ENCODE measurements around the gene AGBL4. TPM values are rescaled to one million over a fixed set of nuclear protein-coding genes. Genes with fewer than 3 reads are reported as not detected.

Gene AGBL4
- total RNA-seq, 2 donors from 2014 or later: 0.40 to 5.5 TPM

DNA sequence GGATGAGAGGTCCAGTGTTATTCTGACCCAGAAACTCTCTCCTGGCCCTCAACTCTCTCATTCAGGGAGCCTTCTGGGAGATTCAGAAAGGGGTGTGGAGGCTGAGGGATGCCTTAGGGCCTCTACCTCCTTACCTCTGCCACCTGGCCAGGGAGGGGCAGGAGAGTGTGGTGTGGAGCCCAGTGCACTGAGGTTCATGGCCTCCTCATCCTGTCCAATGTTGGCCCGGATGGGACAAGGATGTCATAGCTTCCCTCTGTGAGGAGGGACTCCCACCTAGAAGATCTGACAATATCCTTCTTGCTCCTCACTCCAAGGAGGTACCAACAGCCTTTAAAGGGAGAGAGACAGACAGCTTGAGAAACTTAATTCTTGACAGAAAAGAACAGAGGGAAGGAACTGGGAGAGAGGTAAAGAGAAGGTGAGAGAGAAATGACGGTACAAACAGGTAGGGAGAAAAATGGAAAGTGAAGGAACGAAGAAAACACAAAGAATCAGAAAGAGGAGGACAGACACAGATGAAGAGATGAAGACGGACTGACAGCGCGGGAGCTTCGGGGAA is 1247.8 kb downstream of the AGBL4 start:
- H3K4me1 Mint-ChIP-seq: peaks cover 4% of the 10 kb centered on the region
- Histone ChIP-seq H3K9me3 (ENCODE audit: control insufficient read depth, low read length) (no peaks in the 10 kb centered on the region), H3K36me3 (ENCODE audit: control insufficient read depth, insufficient read depth, low read length) (no peaks in the 10 kb centered on the region), H3K27me3 (ENCODE audit: control insufficient read depth, insufficient read depth, low read length, poor library complexity, severe bottlenecking) (peaks cover 20% of the 10 kb centered on the region), H3K4me3 (ENCODE audit: low read length) (peak overlapping the region; percentile 93), H3K27ac (ENCODE audit: low read depth, low read length) (no peak overlapping the region), H3K9ac (ENCODE audit: extremely low read depth, low read length, poor library complexity, severe bottlenecking) (peak overlapping the region; percentile 68), H3K4me1 (ENCODE audit: control insufficient read depth, insufficient read depth, low read length) (peaks cover 5% of the 10 kb centered on the region)
- H3K27ac Mint-ChIP-seq: no peak overlapping the region
- no peaks in the 10 kb centered on the region for H3K9me3 Mint-ChIP-seq
- peak overlapping the region; percentile 79 for H3K4me3 Mint-ChIP-seq
- peaks cover 14% of the 10 kb centered on the region for H3K27me3 Mint-ChIP-seq (ENCODE audit: insufficient read depth)
- 2 to 11% methylated on average over 6 to 7 of the region's 7 CpGs for WGBS, 2 experiments (ENCODE audit: insufficient coverage in 1 of 2, insufficient read length in 1 of 2)
- DNase-seq: peak; percentile 50
- TF ChIP-seq, protein P1, sequence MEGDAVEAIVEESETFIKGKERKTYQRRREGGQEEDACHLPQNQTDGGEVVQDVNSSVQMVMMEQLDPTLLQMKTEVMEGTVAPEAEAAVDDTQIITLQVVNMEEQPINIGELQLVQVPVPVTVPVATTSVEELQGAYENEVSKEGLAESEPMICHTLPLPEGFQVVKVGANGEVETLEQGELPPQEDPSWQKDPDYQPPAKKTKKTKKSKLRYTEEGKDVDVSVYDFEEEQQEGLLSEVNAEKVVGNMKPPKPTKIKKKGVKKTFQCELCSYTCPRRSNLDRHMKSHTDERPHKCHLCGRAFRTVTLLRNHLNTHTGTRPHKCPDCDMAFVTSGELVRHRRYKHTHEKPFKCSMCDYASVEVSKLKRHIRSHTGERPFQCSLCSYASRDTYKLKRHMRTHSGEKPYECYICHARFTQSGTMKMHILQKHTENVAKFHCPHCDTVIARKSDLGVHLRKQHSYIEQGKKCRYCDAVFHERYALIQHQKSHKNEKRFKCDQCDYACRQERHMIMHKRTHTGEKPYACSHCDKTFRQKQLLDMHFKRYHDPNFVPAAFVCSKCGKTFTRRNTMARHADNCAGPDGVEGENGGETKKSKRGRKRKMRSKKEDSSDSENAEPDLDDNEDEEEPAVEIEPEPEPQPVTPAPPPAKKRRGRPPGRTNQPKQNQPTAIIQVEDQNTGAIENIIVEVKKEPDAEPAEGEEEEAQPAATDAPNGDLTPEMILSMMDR (conservative IDR thresholded peaks at IDR 0.05): no peak
- peaks cover 2% of the 10 kb centered on the region for H3K36me3 Mint-ChIP-seq (ENCODE audit: low read depth)

DNA sequence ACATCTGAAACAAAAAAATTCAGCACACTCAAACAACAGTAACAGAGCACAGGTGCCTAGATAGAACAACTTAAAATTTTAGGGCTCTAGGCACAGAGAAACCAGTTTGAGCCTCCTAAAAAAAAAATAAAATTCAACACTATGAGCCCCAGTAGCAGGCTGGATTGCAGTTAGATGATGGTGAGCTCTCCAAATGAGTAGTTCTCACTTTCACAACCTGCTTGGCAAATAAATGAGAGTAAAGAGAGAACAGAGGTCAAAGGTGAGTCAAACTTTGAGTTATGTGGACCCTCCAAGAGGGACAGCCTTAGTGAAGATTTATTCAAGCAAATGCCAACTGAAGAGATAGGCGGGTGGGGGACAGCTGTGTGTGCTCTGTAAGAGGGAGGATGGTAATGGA is 1250.6 kb downstream of the AGBL4 start:
- Histone ChIP-seq H3K4me3 (ENCODE audit: low read length) (no peak overlapping the region), H3K4me1 (ENCODE audit: control insufficient read depth, insufficient read depth, low read length) (peaks cover 5% of the 10 kb centered on the region), H3K9me3 (ENCODE audit: control insufficient read depth, low read length) (no peaks in the 10 kb centered on the region), H3K36me3 (ENCODE audit: control insufficient read depth, insufficient read depth, low read length) (no peaks in the 10 kb centered on the region), H3K27me3 (ENCODE audit: control insufficient read depth, insufficient read depth, low read length, poor library complexity, severe bottlenecking) (peaks cover 8% of the 10 kb centered on the region), H3K9ac (ENCODE audit: extremely low read depth, low read length, poor library complexity, severe bottlenecking) (no peak overlapping the region), H3K27ac (ENCODE audit: low read depth, low read length) (no peak overlapping the region)
- WGBS, 2 experiments (ENCODE audit: insufficient coverage in 1 of 2, insufficient read length in 1 of 2): 85% methylated on average over 1 of the region's 1 CpG; no CpG with 5 or more reads in 1 of the 2 experiments
- H3K9me3 Mint-ChIP-seq: no peaks in the 10 kb centered on the region
- no peak for DNase-seq
- H3K27me3 Mint-ChIP-seq (ENCODE audit: insufficient read depth): peaks cover 3% of the 10 kb centered on the region
- peaks cover 4% of the 10 kb centered on the region for H3K4me1 Mint-ChIP-seq
- TF ChIP-seq, protein P1 (conservative IDR thresholded peaks at IDR 0.05): no peak
- H3K4me3 Mint-ChIP-seq: no peak overlapping the region
- H3K36me3 Mint-ChIP-seq (ENCODE audit: low read depth): peaks cover 2% of the 10 kb centered on the region
- H3K27ac Mint-ChIP-seq: no peak overlapping the region

DNA sequence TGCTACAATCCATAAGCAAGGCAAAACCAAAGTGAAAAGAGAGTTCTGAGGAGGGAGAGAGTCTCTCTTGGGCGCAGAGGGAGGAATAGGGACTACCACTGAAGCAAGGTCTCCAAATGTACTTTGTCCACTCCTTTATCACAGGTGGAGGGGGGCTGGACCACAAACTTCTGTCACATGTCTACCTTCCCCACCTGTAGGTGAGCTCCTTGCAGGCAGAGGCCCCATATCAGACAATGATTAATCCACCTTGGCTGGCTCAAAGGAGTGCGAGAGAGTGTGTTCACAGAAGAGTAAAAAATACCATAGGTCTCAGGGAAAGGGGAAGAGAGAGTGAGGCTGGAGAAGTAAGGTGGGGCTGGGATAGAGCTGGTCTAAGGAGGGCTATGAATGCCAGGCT is 1251.5 kb downstream of the AGBL4 start:
- TF ChIP-seq, protein P1 (conservative IDR thresholded peaks at IDR 0.05): no peak
- Mint-ChIP-seq H3K9me3 (no peaks in the 10 kb centered on the region), H3K27ac (no peak overlapping the region), H3K36me3 (ENCODE audit: low read depth) (peaks cover 2% of the 10 kb centered on the region), H3K4me3 (no peak overlapping the region), H3K4me1 (peaks cover 4% of the 10 kb centered on the region), H3K27me3 (ENCODE audit: insufficient read depth) (peaks cover 3% of the 10 kb centered on the region)
- Histone ChIP-seq H3K4me1 (ENCODE audit: control insufficient read depth, insufficient read depth, low read length) (peaks cover 5% of the 10 kb centered on the region), H3K36me3 (ENCODE audit: control insufficient read depth, insufficient read depth, low read length) (no peaks in the 10 kb centered on the region), H3K9me3 (ENCODE audit: control insufficient read depth, low read length) (no peaks in the 10 kb centered on the region), H3K4me3 (ENCODE audit: low read length) (no peak overlapping the region), H3K27ac (ENCODE audit: low read depth, low read length) (no peak overlapping the region), H3K27me3 (ENCODE audit: control insufficient read depth, insufficient read depth, low read length, poor library complexity, severe bottlenecking) (no peaks in the 10 kb centered on the region), H3K9ac (ENCODE audit: extremely low read depth, low read length, poor library complexity, severe bottlenecking) (no peak overlapping the region)
- 92 to 94% methylated on average over 2 of the region's 2 CpGs for WGBS, 2 experiments (ENCODE audit: insufficient coverage in 1 of 2, insufficient read length in 1 of 2)
- no peak for DNase-seq
